HG03354 (cell line): ENCODE data around the gene TDRD9.

Source experiments
- ATAC-seq: cut with Tn5 transposase; IDR thresholded peaks from one replicate; pipeline ENCODE4 v1.9.1; 2021; ENCODE audit warnings: mild to moderate bottlenecking; ENCODE audit not compliant: unreplicated experiment, poor library complexity, severe bottlenecking

Gene TDRD9

GRCh38 chr14:103915616-103916015 is 12.6 kb upstream of the TDRD9 start:
- no peak for ATAC-seq

- no peak for ATAC-seq
Measured at GRCh38 chr14:103916636-103917262, 11.5 kb upstream of the TDRD9 start.

GRCh38 chr14:103920981-103921854 is 7.0 kb upstream of the TDRD9 start:
- ATAC-seq = peak; percentile 94

GRCh38 chr14:103921855-103922200 is 6.4 kb upstream of the TDRD9 start:
- peak; percentile 15 for ATAC-seq

GRCh38 chr14:103923863-103924262 is 4.4 kb upstream of the TDRD9 start:
- no peak for ATAC-seq

GRCh38 chr14:103925316-103925715 is 2.9 kb upstream of the TDRD9 start:
- ATAC-seq = no peak

GRCh38 chr14:103927566-103927965 is 690 bp upstream of the TDRD9 start:
- no peak for ATAC-seq

- no peak for ATAC-seq
Measured at GRCh38 chr14:103930051-103930604, 1.9 kb downstream of the TDRD9 start.

- ATAC-seq = no peak
Measured at GRCh38 chr14:103931422-103931821, 3.2 kb downstream of the TDRD9 start.

- no peak for ATAC-seq
Measured at GRCh38 chr14:103932791-103933490, 4.7 kb downstream of the TDRD9 start.

GRCh38 chr14:103935102-103935501 is 6.8 kb downstream of the TDRD9 start:
- no peak for ATAC-seq

- no peak for ATAC-seq
Measured at GRCh38 chr14:103941462-103941861, 13.2 kb downstream of the TDRD9 start.

GRCh38 chr14:103941973-103942736 is 13.9 kb downstream of the TDRD9 start, which contains the start of gene RD3L:
Gene RD3L, minus strand, starts transcription at chr14:103942529. Its CDS starts 834 bp downstream, at chr14:103941695.
- no peak for ATAC-seq

GRCh38 chr14:103943673-103944072 is 15.4 kb downstream of the TDRD9 start:
- no peak for ATAC-seq

- no peak for ATAC-seq
Measured at GRCh38 chr14:103946975-103947374, 18.7 kb downstream of the TDRD9 start.

GRCh38 chr14:103948442-103948841 is 20.2 kb downstream of the TDRD9 start:
- no peak for ATAC-seq

- ATAC-seq = no peak
Measured at GRCh38 chr14:103949131-103949790, 21.0 kb downstream of the TDRD9 start.

- no peak for ATAC-seq
Measured at GRCh38 chr14:103960457-103961055, 32.3 kb downstream of the TDRD9 start.
